Astrocyte of the spinal cord (primary cell): ENCODE results near the gene GDI1.

Source experiments
- DNase-seq: peaks from one replicate; pipeline ENCODE4 v3.0.0; 2011; ENCODE audit warnings: low read depth, low spot score
- H3K4me3 ChIP-seq: 2 replicates; pipeline ENCODE4 v1.5.1; 2011; ENCODE audit warnings: low read depth, mild to moderate bottlenecking, low read length, moderate library complexity
- in situ Hi-C: cut with HindIII; loops from 2 replicates; pipeline ENCODE4 v1.10.0; 2017; ENCODE audit warnings: low sequenced_read_pairs
- TF ChIP-seq, protein P1 (sequence below): IDR thresholded peaks from 2 replicates; pipeline ENCODE4 v1.5.1; 2012; ENCODE audit warnings: low read depth, mild to moderate bottlenecking, low read length, inconsistent platforms

The GDI1 gene

DNA sequence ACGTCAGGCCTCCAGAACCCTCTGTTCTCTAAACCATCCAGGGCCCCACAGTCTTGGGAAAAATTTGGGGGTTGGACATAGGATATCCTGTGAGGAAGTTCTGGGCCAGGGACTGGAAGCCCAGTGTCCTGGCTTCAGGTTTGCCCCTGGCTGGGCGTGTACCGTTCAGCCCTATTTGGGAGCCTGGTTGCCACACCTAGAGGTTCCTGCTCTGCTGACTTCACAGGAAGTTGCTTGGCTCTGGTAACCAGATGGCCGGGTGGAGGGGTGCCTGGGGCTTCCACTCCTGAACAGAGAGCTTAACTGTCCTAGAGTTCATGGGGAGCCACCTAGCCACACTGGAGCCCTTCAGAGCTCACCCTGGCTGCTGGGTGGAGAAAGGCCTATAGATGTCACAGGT lies 24.5 kb upstream of the GDI1 start:
- no peak for DNase-seq
- in situ Hi-C loops: no loop called here
- TF ChIP-seq, protein P1, sequence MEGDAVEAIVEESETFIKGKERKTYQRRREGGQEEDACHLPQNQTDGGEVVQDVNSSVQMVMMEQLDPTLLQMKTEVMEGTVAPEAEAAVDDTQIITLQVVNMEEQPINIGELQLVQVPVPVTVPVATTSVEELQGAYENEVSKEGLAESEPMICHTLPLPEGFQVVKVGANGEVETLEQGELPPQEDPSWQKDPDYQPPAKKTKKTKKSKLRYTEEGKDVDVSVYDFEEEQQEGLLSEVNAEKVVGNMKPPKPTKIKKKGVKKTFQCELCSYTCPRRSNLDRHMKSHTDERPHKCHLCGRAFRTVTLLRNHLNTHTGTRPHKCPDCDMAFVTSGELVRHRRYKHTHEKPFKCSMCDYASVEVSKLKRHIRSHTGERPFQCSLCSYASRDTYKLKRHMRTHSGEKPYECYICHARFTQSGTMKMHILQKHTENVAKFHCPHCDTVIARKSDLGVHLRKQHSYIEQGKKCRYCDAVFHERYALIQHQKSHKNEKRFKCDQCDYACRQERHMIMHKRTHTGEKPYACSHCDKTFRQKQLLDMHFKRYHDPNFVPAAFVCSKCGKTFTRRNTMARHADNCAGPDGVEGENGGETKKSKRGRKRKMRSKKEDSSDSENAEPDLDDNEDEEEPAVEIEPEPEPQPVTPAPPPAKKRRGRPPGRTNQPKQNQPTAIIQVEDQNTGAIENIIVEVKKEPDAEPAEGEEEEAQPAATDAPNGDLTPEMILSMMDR: no peak
- H3K4me3 ChIP-seq: peak overlapping the region; percentile 48

DNA sequence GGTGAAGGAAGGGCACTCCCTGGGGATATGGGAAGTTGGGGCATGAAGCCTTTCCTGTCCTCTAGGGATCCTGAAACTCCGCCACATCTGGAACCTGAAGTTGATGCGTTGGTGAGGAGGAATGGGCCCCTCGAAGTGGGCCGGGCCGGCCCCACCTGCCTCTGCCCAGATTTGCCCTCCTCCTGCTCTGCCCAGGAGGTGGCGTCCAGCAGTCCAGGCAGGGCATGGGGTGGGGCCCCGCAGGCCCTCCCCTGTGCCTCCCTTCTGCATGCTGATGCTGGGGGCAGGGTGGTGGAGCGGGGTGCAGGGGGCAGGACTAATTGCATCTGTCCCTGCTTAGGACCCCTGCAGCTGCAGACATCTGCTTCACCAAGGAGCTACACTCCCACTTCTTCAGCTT lies 23.8 kb upstream of the GDI1 start:
- TF ChIP-seq, protein P1: no peak
- DNase-seq: no peak
- no peak overlapping the region for H3K4me3 ChIP-seq
- in situ Hi-C loops: no loop called here

DNA sequence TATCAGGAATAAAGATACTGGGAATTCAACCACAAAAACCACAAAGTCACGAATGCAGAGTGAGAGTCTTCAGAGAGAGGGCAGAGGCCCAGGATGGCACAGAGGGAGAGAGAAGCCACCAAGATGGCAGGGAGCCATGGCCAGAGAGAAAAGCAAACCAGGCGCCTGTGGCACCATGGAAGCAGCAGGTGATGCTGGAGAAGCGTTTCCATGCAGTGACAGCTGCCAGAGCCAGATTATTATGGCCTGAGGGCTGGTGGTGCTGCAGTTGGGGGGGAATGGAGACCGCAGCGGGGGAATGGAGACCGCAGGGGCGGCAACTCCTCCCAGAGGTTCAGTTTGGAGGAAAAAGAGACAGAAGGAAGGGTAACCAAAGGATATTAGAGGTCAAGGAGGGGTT lies 19.8 kb upstream of the GDI1 start:
- no peak overlapping the region for H3K4me3 ChIP-seq
- in situ Hi-C loops: no loop called here
- DNase-seq: no peak
- TF ChIP-seq, protein P1: no peak

DNA sequence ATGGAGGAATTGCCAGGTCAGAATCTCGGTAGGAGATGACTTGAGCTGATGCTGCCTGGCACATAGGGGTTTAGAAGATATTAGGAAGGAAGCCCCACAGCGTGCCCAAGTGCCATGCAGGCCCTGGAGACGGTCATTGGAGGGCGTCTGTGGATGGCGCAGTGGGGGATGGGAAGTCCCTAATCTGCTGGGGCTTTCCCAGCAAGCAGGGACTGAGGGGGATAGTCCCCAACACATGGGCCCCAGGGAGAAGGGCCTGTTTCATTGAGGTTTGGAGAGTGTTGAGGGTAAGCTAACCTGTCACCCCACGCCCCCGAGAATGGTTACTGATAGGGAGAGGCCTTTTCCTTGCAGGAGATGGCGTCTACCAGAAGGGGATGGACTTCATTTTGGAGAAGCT lies 17.8 kb upstream of the GDI1 start:
- in situ Hi-C loops: no loop called here
- TF ChIP-seq, protein P1: no peak
- DNase-seq: no peak
- H3K4me3 ChIP-seq: no peak overlapping the region

DNA sequence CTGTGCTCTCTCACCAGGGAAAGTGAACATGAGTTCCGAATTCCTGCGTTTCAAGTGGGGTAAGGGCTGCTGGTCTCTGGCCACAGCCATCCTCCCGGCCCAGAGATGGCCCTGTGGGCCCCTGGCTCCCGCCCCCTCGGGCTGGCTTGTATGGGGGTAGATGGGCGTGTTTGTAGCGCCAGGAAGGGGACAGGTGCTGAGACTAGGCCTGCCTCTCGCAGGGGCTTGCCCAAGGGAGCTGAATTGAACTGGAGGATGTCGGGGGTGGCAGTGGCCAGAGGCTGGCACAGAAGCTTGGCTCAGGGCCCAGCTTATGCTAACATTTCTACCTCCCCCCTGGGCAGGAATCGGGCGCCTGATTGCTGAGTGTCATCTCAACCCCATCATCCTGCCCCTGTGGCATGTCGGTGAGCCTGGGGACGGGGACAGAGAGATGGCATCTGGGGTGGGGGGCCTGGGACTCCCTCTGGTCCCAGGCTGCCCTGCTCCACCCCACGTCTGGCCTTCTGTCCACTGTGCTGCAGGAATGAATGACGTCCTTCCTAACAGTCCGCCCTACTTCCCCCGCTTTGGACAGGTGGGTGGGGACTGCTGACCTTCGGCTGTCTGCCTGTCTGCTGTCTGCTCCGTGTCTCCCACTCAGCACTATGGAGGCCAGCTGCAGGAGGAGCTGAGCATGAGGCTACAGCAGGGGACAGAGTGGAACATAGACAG lies 17.1 kb upstream of the GDI1 start:
- TF ChIP-seq, protein P1: no peak
- no peak overlapping the region for H3K4me3 ChIP-seq
- DNase-seq: no peak
- in situ Hi-C loops: no loop called here

DNA sequence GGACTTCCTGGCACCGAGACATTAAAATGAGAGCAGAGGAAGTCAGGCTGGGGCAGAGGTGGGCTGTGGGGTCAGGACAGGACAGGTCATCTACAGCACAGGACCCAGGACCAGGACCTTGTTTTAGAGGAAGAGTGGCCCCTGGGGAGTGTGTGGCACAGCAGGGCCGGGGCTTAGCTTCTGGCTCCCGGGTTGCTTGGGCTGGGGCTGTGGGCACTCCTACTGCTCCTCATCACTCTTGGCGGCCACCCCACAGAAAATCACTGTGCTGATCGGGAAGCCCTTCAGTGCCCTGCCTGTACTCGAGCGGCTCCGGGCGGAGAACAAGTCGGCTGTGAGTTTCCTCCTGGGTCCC lies 16.6 kb upstream of the GDI1 start:
- in situ Hi-C loops: no loop called here
- TF ChIP-seq, protein P1: no peak
- DNase-seq: no peak
- no peak overlapping the region for H3K4me3 ChIP-seq
